PFSK-1 (cell line): Measurements from ENCODE around the gene XRCC2.

ENCODE experiments used
- POLR2AphosphoS5 ChIP-seq: IDR thresholded peaks from 2 replicates; pipeline ENCODE4 v1.6.1; 2012; ENCODE audit warnings: low read depth, mild to moderate bottlenecking, control low read depth, low read length, moderate library complexity
- SIN3A ChIP-seq: IDR thresholded peaks from 2 replicates; pipeline ENCODE4 v1.6.1; 2012; ENCODE audit warnings: mild to moderate bottlenecking, low read length, moderate library complexity, borderline replicate concordance; ENCODE audit not compliant: insufficient read depth
- TAF1 ChIP-seq: IDR thresholded peaks from 2 replicates; pipeline ENCODE4 v1.6.1; 2012; ENCODE audit warnings: low read length, control low read depth, borderline replicate concordance; ENCODE audit not compliant: insufficient read depth
- TF ChIP-seq, protein P1 (sequence below), 2 experiments: IDR thresholded peaks; 2 replicates each; pipeline versions ENCODE4 v1.6.1 to v1.8.0; 2011 to 2012; ENCODE audit warnings: low read depth in 2 of 2, low read length in 2 of 2, control low read depth in 1 of 2, inconsistent platforms in 1 of 2, mild to moderate bottlenecking in 1 of 2, moderate library complexity in 1 of 2; ENCODE audit not compliant: insufficient read depth in 1 of 2

GRCh38 chr7:152597507-152597906 is 78.4 kb downstream of the XRCC2 start:
- TF ChIP-seq POLR2AphosphoS5: no peak
- no peak for TF ChIP-seq TAF1
- TF ChIP-seq, protein P1, sequence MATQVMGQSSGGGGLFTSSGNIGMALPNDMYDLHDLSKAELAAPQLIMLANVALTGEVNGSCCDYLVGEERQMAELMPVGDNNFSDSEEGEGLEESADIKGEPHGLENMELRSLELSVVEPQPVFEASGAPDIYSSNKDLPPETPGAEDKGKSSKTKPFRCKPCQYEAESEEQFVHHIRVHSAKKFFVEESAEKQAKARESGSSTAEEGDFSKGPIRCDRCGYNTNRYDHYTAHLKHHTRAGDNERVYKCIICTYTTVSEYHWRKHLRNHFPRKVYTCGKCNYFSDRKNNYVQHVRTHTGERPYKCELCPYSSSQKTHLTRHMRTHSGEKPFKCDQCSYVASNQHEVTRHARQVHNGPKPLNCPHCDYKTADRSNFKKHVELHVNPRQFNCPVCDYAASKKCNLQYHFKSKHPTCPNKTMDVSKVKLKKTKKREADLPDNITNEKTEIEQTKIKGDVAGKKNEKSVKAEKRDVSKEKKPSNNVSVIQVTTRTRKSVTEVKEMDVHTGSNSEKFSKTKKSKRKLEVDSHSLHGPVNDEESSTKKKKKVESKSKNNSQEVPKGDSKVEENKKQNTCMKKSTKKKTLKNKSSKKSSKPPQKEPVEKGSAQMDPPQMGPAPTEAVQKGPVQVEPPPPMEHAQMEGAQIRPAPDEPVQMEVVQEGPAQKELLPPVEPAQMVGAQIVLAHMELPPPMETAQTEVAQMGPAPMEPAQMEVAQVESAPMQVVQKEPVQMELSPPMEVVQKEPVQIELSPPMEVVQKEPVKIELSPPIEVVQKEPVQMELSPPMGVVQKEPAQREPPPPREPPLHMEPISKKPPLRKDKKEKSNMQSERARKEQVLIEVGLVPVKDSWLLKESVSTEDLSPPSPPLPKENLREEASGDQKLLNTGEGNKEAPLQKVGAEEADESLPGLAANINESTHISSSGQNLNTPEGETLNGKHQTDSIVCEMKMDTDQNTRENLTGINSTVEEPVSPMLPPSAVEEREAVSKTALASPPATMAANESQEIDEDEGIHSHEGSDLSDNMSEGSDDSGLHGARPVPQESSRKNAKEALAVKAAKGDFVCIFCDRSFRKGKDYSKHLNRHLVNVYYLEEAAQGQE (IDR thresholded peaks at IDR 0.05; ENCODE audit: insufficient read depth in 1 of 2, low read depth in 2 of 2, low read length in 2 of 2): no peak
- TF ChIP-seq SIN3A: no peak
